SK-N-SH treated with all-trans-retinoic acid at 6 μM for 48 hours (cell line): Measurements from ENCODE around the gene GREB1.

ENCODE experiments used
- RARB ChIP-seq: fragments of 250-450 bp; sonication (Bioruptor Pico); IDR thresholded peaks from 2 replicates; pipeline ENCODE4 v1.8.0; 2021; ENCODE audit warnings: mild to moderate bottlenecking, moderate library complexity
- ZNF70 ChIP-seq: fragments of 450-650 bp; formaldehyde crosslinking; IDR thresholded peaks from 2 replicates; pipeline ENCODE4 v1.5.0; 2020; ENCODE audit warnings: mild to moderate bottlenecking, moderate library complexity
- TF ChIP-seq, protein P1 (sequence below): fragments of 250-450 bp; sonication (Bioruptor Pico); IDR thresholded peaks from 2 replicates; pipeline ENCODE4 v1.8.0; 2020; ENCODE audit warnings: mild to moderate bottlenecking, moderate library complexity, borderline replicate concordance
- TF ChIP-seq, protein P2 (sequence below): fragments of 250-450 bp; sonication (Bioruptor Pico); IDR thresholded peaks from 2 replicates; pipeline ENCODE4 v1.5.1; 2021; ENCODE audit warnings: mild to moderate bottlenecking, moderate library complexity

- TF ChIP-seq ZNF70 (no peak), RARB (CRISPR knock-in tag) (no peak)
- TF ChIP-seq, protein P1, sequence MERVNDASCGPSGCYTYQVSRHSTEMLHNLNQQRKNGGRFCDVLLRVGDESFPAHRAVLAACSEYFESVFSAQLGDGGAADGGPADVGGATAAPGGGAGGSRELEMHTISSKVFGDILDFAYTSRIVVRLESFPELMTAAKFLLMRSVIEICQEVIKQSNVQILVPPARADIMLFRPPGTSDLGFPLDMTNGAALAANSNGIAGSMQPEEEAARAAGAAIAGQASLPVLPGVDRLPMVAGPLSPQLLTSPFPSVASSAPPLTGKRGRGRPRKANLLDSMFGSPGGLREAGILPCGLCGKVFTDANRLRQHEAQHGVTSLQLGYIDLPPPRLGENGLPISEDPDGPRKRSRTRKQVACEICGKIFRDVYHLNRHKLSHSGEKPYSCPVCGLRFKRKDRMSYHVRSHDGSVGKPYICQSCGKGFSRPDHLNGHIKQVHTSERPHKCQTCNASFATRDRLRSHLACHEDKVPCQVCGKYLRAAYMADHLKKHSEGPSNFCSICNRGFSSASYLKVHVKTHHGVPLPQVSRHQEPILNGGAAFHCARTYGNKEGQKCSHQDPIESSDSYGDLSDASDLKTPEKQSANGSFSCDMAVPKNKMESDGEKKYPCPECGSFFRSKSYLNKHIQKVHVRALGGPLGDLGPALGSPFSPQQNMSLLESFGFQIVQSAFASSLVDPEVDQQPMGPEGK, result no peak
- TF ChIP-seq, protein P2, sequence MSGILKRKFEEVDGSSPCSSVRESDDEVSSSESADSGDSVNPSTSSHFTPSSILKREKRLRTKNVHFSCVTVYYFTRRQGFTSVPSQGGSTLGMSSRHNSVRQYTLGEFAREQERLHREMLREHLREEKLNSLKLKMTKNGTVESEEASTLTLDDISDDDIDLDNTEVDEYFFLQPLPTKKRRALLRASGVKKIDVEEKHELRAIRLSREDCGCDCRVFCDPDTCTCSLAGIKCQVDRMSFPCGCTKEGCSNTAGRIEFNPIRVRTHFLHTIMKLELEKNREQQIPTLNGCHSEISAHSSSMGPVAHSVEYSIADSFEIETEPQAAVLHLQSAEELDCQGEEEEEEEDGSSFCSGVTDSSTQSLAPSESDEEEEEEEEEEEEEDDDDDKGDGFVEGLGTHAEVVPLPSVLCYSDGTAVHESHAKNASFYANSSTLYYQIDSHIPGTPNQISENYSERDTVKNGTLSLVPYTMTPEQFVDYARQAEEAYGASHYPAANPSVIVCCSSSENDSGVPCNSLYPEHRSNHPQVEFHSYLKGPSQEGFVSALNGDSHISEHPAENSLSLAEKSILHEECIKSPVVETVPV (CRISPR knock-in tag), result no peak
These were observed 5.7 kb downstream of the GREB1 start for GRCh38 chr2:11539317-11540147.
